Body of pancreas (tissue), 4 donors: ENCODE data around the gene DAB2IP.

Source experiments
- POLR2A ChIP-seq, 3 donors: fragments of 450-650 bp; IDR thresholded peaks; one replicate each; pipeline ENCODE4 v1.6.1; 2016; ENCODE audit warnings: antibody characterized with exemption in 3 of 3, mild to moderate bottlenecking in 2 of 3
- TF ChIP-seq, protein P1 (sequence below), 7 experiments: fragments of 450-650 bp in 4 of 7; fragments of 200-600 bp in 3 of 7; sonication (generic) in 3 of 7; IDR thresholded peaks; one replicate each; pipeline ENCODE4 v1.5.1; 2016 to 2019; ENCODE audit warnings: antibody characterized with exemption in 7 of 7

DNA sequence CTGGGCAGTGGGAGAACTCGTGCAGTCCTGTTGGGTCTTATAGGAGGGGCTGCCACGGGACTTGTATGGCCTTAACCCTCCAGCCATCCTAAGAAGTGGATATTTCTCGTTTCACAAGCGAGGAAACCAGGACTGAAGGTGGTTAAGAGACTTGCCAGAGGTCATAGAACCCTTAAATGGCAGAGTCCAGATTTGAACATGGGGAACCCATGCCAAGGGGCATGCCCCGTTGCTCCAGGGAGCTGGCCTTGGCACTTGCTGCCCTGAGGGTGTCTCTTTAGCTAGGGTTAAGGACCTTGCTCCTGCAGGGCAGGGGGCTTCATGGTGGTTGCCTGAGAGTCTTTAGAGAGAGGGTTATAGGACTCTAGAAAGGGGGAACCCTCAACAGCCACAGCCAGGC, 63.4 kb downstream of the DAB2IP start:
- TF ChIP-seq, protein P1, sequence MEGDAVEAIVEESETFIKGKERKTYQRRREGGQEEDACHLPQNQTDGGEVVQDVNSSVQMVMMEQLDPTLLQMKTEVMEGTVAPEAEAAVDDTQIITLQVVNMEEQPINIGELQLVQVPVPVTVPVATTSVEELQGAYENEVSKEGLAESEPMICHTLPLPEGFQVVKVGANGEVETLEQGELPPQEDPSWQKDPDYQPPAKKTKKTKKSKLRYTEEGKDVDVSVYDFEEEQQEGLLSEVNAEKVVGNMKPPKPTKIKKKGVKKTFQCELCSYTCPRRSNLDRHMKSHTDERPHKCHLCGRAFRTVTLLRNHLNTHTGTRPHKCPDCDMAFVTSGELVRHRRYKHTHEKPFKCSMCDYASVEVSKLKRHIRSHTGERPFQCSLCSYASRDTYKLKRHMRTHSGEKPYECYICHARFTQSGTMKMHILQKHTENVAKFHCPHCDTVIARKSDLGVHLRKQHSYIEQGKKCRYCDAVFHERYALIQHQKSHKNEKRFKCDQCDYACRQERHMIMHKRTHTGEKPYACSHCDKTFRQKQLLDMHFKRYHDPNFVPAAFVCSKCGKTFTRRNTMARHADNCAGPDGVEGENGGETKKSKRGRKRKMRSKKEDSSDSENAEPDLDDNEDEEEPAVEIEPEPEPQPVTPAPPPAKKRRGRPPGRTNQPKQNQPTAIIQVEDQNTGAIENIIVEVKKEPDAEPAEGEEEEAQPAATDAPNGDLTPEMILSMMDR (IDR thresholded peaks at IDR 0.05), result no peak
- no peak for TF ChIP-seq POLR2A (IDR thresholded peaks at IDR 0.05)
